GM21825 (cell line): ENCODE results near the gene LEP.
"Not testable (repeated sequence)": the region's sequence is repeated elsewhere in the genome, so short reads cannot be mapped to it uniquely, and the experiment has no call there.

Experiments
- ATAC-seq: cut with Tn5 transposase; IDR thresholded peaks from one replicate; pipeline ENCODE4 v1.9.1; 2021; ENCODE audit warnings: mild to moderate bottlenecking, moderate library complexity; ENCODE audit not compliant: unreplicated experiment

LEP gene

DNA sequence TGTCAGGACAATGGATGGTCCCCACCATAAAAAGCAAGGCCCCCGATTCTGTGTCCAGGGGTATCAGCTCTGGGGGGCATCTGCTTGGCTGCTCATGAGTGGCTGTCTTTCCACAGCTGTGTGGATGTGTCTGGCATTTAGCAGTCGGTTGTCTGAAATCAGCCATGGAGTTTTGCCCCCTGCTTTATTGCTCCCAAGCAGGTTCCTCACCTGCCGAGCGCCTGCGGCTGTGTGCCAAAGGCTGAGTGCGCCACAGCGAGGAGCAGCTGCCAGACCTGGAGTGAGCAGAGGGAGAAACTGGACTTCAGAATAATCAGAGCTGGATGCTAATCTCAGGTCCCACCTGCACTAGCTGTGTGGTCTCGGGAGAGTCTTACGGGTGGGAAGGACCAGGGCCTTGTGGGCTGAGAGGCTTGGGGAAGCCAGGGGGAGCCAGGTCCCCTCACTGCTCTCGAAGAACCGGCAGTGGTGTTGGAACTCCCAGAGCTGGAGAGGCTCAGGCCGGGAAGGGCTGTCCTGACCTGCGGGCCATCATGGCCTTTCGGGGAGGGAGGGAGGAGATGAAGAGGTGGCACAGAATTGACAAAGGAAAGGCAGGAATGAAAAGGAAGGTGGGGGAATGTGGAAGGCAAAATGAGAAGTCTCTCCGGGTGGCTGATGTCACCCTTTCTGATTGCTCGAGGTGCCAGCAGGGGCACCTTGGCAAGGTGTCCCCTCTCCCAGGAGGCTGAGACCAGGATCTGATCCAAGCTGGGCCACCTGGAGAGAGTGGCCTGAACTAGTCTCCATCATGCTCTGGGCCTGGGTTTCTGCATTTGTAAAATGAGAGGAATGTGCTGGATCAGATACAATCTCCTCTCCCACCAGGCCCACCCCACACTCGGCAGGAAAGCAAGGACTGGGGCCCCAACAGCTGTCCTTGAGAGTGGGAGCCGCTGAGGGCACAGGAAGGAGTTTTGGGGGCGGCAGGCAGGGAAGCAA lies 30.2 kb upstream of the LEP start:
- no peak for ATAC-seq

DNA sequence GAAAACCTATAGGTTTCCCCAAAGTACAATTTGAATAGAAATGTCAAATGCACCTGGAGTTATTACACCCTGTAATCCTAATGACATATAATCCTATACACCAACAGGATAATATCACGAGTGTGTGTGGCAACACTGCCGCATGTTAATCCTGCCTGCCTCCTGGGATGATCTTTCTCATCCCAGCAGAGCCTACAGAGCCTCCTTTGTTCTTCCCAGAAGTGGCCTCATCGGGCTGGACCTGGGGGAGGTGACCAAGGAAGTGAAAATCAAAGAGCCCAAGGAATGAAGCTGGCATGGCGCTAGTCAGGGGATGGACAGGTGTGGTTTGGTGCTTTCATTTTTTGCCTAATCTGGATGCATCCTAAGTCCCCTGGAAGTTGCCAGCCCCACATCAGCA lies 29.5 kb upstream of the LEP start:
- no peak for ATAC-seq

DNA sequence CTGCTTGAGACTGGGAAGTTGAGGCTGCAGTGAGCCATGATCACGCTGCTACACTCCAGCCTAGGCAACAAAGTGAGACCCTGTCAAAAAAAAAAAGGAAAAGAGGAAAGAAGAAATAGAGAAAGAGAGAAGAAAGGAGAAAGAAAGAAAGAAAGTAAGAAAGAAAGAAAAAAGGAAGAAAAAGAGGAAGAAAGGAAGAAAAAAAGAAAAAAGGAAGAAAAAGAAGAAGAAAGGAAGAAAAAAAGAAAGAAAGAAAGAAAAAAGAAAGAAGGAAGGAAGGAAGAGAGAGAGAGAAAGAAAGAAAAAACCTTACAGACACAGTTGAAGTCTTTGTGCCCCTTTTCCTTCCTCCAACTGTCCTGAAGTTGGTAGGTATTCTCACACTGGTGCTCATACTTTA lies 26.6 kb upstream of the LEP start:
- no peak for ATAC-seq

DNA sequence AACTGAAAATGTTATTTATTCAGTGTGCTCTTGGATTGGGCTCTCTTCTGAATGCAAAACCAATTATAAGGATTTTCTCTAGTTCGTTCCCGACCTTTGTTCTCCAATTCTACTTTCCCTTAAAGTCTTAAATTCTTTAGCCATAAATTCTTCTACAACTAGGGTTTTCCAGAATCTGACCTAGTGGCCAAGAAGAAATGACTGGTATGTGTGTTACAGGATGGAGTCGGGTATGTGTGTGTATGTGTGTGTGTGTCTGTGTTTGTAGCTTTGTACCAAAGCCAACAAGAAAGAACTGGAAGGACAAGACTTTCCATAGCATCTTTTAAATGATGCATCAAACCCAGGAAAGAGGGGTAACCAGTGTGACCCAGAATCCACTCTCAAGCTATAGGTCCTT lies 25.8 kb upstream of the LEP start:
- ATAC-seq = no peak

DNA sequence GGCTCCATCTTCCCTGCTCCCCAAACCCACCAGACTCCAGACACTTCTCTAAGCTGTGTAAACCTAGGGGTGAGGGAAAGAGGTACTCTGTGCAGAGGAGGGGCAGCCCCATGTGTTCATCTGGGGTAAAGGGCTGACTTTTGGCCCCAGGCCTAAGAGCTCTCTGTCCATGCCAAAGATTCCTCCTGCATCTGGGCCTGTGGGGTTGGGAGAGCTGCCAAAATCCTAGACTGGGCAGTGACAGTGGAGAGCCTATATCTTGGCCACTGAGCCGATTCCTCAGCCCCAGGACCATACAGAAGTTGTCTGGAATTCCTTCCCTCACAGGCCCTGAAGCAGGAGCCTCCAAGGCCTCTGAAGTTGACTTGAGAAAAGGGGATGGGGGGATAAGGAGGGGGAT lies 25.3 kb upstream of the LEP start:
- no peak for ATAC-seq

DNA sequence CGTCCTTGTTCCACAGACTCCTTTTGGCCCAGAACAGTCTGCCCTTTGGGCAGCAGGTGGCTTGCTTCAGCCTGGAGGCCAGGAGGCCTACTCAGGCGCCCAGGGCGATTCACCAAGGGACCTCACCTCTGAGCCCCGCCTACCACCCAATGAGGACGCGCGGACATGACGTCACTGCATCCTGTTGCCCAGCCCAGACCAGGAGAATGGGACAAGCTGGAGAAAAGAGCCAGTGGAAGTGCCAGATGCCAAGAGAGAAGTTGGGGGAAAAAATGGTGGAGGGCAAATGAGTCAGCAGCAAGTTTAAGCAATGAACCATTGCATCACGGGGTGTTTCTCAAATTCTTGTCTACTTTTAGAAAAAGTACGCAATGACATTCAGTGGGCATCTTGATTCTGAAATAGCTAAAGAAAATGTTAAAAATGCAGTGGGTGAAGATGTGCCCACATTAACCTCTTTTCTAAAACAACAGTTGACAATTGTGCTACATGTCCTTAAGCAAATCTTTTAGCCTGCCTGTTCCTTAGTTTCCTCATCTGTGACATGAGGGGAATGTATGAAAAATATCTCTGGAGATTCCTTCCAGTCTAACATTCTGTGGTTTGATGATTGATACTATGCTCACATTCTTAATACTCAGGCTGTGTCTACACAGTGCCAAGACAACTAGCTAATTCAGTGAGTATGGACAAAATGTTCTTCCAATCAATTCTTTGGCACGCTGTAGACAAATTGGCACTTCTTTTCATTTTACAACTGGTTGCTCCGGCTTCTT lies 23.9 kb upstream of the LEP start:
- no peak for ATAC-seq

DNA sequence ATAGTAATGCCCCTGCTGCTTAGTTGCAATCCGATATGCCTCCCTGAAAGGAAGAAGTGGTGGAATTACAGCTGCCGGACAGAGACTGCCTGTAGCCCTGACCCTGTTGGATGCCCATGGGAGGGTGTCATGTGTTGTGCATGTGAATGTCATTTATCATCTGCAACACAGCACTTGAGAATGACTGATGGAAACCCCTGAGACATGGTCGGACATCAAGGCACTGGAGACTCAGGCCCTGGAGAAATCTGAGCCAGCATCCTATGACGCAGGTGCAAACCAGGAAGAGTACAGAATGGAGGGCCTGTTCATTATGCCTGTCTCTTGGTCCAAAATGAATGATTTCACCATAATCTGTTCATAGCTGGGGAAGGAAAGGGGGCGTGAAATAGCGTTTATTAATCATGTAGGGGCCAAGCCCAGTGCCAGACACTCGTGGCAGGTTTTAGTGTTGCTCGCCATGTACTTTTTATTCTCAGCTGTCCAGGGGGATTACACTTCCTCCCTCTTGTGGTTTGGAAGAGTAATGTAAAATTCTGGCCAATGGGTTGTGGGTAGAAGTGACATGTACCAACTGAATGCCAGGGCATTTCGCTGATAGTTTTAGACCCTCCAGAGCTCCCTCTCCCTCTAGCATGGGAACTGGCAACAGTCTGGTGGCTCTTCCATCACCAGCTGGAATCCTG lies 23.0 kb upstream of the LEP start:
- ATAC-seq = no peak

DNA sequence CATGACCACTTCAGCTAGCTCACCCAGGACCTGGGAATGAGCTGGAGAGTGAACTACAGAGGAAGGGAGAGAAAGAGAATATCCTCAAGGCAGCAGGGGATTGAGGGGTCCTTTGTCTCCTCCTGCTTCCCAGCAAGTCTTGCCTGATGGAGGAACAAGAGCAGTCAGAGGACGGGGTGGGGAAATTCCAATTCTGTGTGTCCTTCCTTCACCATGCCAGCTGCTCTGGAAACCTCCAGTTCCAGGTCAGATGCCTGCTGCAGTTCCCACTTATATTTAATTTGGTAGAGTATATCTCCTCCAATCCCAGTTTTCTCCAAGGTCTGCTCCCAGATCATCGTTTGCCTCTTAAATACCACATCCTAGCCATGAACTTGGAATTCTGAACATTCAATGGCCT lies 21.4 kb upstream of the LEP start:
- ATAC-seq = no peak

DNA sequence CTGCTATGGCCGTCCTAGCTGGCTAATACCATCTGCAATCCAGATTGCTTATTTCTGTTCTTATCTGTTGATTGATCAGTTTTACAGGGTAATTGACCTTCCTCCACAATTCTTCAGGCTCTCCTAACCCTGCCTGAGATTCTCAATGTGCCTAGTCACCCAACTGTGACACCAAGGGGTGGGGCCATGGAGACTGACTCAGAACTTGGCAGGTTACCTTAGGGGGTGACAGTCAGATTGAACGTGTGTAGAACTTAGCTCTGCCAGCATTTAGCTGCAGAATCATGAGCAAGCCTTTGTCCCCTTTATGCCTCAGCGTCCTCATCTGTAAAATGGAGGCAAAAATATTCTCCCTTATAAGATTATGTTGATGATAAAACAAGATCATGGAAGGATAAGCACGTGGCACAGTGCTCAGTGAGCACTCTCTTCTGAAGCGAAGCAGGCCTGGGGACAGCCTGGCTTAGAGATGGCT lies 19.1 kb upstream of the LEP start:
- no peak for ATAC-seq

DNA sequence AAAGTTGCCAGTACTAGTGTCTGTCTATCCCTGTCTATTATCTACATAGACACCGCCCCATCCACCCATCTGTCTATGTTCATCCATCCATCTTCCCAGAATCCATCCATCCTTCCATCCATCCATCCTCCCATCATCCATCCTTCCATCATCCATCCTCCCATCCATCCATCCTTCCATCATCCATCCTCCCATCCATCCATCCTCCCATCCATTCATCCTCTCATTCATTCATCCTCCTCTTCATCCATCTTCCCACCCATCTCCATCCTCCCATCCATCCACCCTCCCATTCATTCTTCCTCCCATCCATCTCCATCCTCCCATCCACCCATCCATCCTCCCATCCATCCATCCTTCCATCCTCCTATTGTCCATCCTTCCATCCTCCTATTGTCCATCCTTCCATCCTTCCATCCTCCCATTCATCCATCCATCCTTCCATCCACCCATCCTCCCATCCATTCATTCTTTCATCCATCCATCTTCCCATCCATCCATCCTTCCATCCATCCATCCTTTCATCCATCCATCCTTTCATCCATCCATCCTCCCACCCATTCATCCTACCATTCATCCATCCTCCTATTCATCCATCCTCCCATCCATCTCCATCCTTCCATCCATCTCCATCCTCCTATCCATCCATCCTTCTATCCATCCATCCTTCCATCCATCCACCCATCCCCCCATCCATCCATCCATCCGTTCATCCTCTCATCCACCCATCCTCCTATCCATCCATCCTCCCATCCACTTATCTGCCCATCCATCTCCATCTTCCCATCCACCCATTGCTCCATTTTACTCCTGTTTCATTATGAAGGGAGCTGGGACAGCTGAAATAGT lies 14.7 kb upstream of the LEP start:
- ATAC-seq = no peak

DNA sequence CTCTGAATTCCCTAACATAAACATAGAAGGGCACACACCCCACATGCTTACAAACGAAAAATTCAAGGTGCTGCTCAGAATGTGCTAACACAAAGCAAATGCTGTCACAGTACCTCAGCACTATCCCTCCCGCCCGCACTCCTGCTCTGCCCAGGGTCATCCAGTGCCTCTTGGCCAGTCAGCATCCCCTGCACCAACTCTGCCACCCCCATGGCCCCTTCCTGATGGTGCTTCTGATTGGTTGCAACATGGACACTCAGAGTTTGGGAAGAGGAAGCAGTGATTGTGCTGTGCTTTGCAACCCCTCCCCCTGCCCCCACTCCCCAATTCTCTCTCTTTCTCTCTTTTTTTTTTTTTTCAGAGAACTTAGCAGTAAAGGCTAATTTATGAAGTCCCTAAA lies 13.8 kb upstream of the LEP start:
- no peak for ATAC-seq

DNA sequence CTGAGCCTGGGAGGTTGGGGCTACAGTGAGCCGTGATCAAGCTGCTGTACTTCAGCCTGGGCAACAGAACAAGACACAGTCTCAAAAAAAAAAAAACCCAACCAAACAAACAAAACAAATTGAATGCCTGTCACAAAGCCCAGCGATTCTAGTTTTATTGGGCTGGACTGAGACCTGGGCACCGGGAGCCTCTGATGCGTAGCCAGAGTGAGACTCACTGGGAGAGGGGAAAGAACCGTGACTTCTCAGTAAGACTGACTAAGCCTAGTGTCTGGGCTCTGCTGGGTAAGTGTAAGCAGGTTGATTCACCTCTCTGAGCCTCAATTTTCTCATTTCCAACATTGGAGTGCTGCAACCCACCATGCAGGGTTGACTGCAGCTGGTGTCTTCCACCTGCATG lies 10.1 kb upstream of the LEP start:
- ATAC-seq = no peak

DNA sequence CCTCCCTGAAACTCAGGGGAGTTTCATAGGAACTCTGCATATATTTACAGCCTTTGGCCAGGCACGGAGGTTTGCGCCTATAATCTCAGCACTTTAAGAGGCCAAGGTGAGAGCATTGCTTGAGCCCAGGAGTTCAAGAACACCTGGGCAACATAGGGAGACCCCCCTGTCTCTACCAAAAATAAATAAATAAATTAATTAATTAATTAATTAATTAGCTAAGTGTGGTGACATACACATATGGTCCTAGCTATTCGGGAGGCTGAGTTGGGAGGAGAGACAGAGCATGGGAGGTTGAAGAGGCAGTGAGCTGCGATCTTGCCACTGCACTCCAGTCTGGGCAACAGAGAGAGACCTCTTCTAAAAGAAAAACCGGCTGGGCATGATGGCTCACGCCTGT lies 9.4 kb upstream of the LEP start:
- no peak for ATAC-seq

DNA sequence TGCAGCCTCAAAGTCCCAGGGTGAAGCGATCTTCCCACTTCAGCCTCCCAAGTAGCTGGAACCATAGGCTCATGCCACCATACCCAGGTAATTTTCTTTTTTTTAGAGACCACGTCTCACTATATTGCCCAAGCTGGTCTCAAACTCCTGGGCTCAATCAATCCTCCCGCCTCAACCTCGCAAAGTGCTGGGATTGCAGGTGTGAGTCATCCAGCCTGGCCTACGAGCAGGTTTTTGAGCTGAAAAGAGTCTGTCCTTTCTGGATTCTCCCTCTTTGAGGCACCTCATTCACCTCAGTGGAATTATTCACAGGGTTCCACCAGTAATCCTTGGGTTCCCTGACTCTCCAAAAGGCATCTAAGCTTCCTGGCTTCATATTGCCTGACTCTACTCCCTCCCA lies 7.6 kb upstream of the LEP start:
- ATAC-seq = no peak

DNA sequence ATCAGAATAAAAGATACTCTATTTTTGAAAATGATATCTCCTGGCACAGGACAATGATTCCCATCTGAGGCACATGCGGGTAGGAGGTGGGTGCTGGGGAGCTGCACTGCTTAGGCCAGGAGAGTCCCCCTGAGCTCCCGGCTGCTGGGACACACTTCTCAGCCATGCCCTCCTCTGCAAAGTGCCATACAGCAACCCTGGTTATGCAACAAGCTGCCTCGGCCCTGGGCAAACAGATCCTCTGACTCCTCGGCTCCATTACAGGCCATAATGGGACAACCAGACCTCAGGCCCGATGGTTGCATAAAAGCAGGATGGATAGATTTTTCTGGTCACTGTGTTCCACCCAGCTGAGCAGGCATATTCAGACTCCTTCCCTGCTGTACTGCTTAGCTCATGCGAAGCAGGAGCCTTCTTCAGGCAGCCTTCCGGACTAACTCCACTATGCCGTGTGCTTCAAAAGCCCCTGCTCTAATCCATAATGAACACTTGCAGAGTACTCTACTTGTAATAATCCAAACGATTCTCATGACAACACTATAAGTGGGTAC lies 6.5 kb upstream of the LEP start:
- no peak for ATAC-seq

DNA sequence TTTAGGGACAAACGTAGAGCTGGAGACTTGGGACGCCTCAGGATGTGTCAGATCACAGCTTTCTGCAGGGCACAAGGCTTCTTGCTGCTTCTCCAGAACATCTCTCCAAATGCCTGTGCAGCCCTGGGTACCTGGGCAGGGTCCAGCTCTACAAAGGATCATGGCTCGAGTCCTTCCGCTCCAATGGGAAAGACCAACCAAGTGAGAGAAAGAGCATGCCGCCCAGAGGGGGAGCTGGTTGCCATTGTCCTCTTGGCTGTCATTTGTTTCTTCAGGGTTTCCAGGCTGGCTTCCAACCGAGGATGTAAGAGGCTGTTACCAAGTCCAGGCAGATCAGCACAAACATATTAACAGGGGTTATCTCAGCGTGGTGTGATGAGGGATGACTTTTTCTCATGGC lies 5.6 kb upstream of the LEP start:
- no peak for ATAC-seq

DNA sequence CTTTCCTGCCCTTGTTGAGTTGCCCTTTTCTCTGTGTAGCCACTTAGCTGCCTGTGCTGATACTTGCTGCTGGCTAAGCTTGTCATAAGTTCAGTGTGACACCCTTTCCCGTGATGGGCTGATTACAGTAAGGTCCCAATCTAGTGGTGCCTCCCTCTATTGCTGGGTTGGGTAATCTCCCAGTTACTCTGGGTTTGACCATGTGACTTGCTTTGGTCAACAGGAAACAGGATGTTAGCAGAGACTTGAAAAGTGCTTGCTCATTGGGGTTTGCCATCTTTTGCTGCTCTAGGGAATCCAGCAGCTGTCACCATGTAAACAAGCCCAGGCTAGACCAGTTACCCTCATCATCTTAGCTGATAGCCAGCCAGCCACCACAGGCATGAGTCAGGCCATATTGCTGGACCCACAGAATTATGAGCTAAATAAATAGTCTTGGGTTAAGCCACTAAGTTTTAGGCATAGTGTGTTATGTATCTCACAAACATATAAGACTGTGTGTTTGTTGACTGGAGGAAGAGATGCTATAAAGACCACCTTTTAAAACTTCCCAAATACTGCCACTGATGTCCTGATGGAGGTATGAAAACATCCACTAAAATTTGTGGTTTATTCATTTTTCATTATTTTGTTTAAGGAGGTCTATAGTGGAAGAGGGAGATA lies 4.0 kb upstream of the LEP start:
- ATAC-seq = peak; percentile 75

DNA sequence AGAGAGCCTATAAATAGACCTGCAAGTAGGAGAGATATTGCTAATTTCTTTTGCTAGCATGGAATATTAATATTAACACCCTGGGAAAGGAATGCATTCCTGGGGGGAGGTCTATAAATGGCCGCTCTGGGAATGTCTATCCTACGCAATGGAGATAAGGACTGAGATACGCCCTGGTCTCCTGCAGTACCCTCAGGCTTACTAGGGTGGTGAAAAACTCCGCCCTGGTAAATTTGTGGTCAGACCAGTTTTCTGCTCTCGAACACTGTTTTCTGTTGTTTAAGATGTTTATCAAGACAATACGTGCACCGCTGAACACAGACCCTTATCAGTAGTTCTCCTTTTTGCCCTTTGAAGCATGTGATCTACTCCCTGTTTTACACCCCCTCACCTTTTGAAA lies 1.9 kb upstream of the LEP start:
- ATAC-seq = not testable (repeated sequence)

DNA sequence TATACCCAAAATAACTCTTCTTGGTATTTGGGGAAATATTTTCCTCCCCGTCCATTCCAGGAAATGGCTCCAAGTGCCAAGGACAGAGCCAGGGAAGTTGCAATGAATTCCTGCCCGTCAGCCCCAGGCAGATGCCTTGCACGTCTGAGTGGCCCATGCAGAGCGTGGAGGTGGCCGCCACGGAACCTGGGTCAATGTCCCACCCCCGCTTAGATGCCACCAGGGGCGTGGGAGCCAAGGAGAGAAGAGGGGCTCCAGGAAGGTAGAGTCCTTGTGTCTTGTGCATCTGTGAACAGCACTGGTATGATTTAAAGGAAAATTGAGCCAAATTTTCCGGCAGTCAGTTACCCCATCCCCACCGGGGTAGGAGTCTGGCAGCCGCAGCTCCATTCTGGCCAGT lies 1.6 kb downstream of the LEP start:
- no peak for ATAC-seq

DNA sequence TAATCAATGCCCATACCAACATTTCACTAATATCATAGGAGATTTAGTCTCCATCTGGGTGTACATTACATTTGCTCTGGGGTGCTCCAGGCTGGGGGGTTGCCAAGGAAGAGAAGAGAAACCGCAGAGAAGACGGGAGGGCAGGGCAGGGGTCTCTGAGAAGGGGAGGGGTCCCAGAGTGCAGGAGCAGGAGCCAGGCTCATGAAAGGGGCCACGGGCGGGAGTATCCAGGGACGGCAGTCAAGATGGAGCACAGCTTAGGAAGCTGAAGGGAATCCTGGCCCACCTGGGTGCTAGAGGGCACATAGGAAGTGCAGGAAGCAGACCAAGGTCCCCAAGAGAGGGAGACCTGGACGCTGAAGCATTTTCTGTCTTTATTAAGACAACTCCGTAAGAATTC lies 2.2 kb downstream of the LEP start:
- ATAC-seq = no peak
